Left forelimb (tissue), 1 donor: ENCODE data around the gene CELF4.

ENCODE experiments used
- DNase-seq: peaks from one replicate; pipeline ENCODE4 v3.0.0-alpha.2; 2018; ENCODE audit warnings: low spot score

The CELF4 gene

GRCh38 chr18:37316468-37316867, 249.1 kb downstream of the CELF4 start:
- DNase-seq, result no peak

GRCh38 chr18:37315935-37316334, 249.7 kb downstream of the CELF4 start:
- DNase-seq, result no peak

- DNase-seq, result no peak
These were observed 251.1 kb downstream of the CELF4 start for GRCh38 chr18:37314534-37314933.

- DNase-seq, result no peak
These were observed 252.0 kb downstream of the CELF4 start for GRCh38 chr18:37313624-37314023.

GRCh38 chr18:37309861-37310260, 255.7 kb downstream of the CELF4 start:
- DNase-seq, result no peak

- DNase-seq, result no peak
These were observed 256.5 kb downstream of the CELF4 start for GRCh38 chr18:37309059-37309458.

GRCh38 chr18:37307181-37307580, 258.4 kb downstream of the CELF4 start:
- DNase-seq, result no peak

GRCh38 chr18:37306432-37306831, 259.2 kb downstream of the CELF4 start:
- no peak for DNase-seq

- no peak for DNase-seq
These were observed 260.5 kb downstream of the CELF4 start for GRCh38 chr18:37305066-37305465.

- DNase-seq, result no peak
These were observed 261.5 kb downstream of the CELF4 start for GRCh38 chr18:37304012-37304680.

GRCh38 chr18:37303009-37303408, 262.6 kb downstream of the CELF4 start:
- DNase-seq, result no peak

- DNase-seq, result no peak
These were observed 263.1 kb downstream of the CELF4 start for GRCh38 chr18:37302519-37302918.

- DNase-seq, result peak; percentile 81
These were observed 265.9 kb downstream of the CELF4 start for GRCh38 chr18:37299471-37300304.

GRCh38 chr18:37298816-37299215, 266.8 kb downstream of the CELF4 start:
- no peak for DNase-seq

- DNase-seq, result no peak
These were observed 268.5 kb downstream of the CELF4 start for GRCh38 chr18:37297106-37297505.

- no peak for DNase-seq
These were observed 270.6 kb downstream of the CELF4 start for GRCh38 chr18:37294951-37295350.

GRCh38 chr18:37293359-37293758, 272.2 kb downstream of the CELF4 start:
- no peak for DNase-seq

- no peak for DNase-seq
These were observed 276.2 kb downstream of the CELF4 start for GRCh38 chr18:37289423-37289822.

GRCh38 chr18:37287601-37288000, 278.0 kb downstream of the CELF4 start:
- no peak for DNase-seq

- no peak for DNase-seq
These were observed 278.8 kb downstream of the CELF4 start for GRCh38 chr18:37286801-37287200.

- DNase-seq, result no peak
These were observed 279.8 kb downstream of the CELF4 start for GRCh38 chr18:37285825-37286224.

- no peak for DNase-seq
These were observed 281.3 kb downstream of the CELF4 start for GRCh38 chr18:37284260-37284659.

GRCh38 chr18:37282386-37283037, 283.1 kb downstream of the CELF4 start:
- no peak for DNase-seq
